ENCODE measurements around the gene ELF5.

ELF5 gene

DNA sequence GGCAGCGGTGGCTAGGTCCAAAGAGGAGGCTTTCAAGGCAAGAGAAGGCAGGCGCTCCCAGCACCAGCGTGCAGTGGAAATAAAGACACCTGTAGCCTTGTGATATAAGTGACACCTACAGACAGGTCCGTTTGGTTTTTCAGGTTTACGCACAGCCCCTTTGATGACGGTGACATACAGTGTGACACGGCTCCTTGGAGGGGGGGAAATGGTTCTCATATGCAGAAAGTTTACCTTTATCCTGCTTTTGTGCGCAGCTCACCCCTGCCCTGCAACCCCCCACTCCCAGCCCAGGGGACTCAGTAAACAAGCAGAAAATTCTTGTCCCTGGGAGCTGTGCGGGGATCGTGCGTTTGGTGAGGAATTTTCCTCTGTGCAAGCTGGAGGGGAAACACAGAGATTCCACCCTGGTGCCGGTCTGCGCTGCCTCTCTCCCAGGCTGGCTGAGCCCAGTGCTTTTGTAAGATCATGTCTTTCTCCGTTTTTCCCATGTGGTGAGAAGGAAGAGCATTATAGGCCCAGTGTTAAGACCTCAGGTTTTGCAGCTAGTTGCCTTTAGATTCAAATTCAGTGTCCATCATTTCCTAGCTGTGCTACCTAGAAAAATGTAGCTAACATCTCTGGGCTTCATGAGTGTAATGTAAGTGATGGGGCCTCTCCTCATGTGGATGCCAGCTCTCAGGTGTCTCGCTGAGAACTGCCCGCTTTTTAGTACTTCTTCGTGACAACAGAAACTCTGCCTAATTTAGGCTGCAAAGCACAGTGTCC lies at the start of gene ELF5:
Gene ELF5 (minus strand): TSS at position 113 of the 768 bp plus-strand sequence. CDS start 8,045 bp downstream, outside the sequence.
- no peaks in the 10 kb centered on the region for H3K36me3 Mint-ChIP-seq
- H3K27ac Mint-ChIP-seq: no peak within 1 kb of the TSS
- no peak within 1 kb of the TSS for H3K4me3 Mint-ChIP-seq
- H3K4me1 Mint-ChIP-seq: peaks cover 8% of the 10 kb centered on the region
- H3K9me3 Mint-ChIP-seq: no peaks in the 10 kb centered on the region
- no peaks in the 10 kb centered on the region for H3K27me3 Mint-ChIP-seq
- ATAC-seq: no peak

GRCh38 chr11:34562976-34563375 lies 49.4 kb upstream of the ELF5 start:
- Mint-ChIP-seq H3K4me1 (no peaks in the 10 kb centered on the region), H3K27me3 (peaks cover 51% of the 10 kb centered on the region), H3K9me3 (no peaks in the 10 kb centered on the region), H3K36me3 (no peaks in the 10 kb centered on the region), H3K27ac (no peak overlapping the region), H3K4me3 (no peak overlapping the region)
- ATAC-seq: no peak

GRCh38 chr11:34560511-34560910 lies 46.9 kb upstream of the ELF5 start:
- Mint-ChIP-seq H3K9me3 (no peaks in the 10 kb centered on the region), H3K27ac (no peak overlapping the region), H3K36me3 (no peaks in the 10 kb centered on the region), H3K4me1 (no peaks in the 10 kb centered on the region), H3K4me3 (no peak overlapping the region), H3K27me3 (peaks cover 43% of the 10 kb centered on the region)
- no peak for ATAC-seq

DNA sequence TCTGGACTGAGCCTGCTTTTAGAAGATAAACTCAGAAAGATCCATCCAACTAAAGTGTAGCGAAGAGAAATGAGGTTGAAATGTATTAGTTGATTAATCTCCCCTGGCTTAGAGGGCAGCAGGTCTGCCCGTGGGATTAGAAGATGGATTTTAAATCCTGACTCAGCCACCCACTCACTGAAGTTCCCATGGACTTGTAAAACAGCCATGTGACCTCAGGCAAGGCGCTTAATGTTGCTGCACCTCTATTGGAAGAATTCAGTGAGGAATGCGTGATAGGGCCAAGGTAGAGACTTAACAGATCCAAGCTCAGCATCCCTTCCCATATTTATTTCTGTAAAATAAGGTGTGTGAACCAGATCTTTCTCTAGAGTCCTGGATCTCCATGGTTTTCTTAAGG lies 45.1 kb upstream of the ELF5 start:
- H3K27ac Mint-ChIP-seq: no peak overlapping the region
- no peaks in the 10 kb centered on the region for H3K36me3 Mint-ChIP-seq
- peaks cover 53% of the 10 kb centered on the region for H3K27me3 Mint-ChIP-seq
- H3K4me3 Mint-ChIP-seq: no peak overlapping the region
- no peaks in the 10 kb centered on the region for H3K4me1 Mint-ChIP-seq
- ATAC-seq: no peak
- H3K9me3 Mint-ChIP-seq: no peaks in the 10 kb centered on the region

DNA sequence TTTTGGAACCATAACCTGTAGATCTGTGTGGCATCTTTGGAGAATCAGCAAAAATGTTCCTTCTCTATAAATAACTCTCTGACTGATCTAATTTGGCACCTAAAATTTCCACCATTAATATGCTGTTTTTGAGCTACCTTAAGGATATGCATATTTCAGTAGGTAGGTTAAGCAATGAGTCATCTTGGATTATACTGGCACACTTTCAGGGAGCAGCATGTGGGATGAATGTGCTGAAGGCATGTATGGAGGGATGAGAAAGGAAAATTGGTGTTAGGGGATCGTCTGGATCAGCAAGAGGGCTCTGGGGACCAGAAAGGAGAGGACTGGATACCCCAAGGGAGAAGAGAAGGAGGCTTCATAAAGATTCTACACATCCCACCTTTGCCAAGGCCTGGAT lies 44.6 kb upstream of the ELF5 start:
- H3K4me1 Mint-ChIP-seq: no peaks in the 10 kb centered on the region
- no peak overlapping the region for H3K4me3 Mint-ChIP-seq
- no peaks in the 10 kb centered on the region for H3K9me3 Mint-ChIP-seq
- H3K27me3 Mint-ChIP-seq: peaks cover 53% of the 10 kb centered on the region
- ATAC-seq: no peak
- H3K36me3 Mint-ChIP-seq: no peaks in the 10 kb centered on the region
- no peak overlapping the region for H3K27ac Mint-ChIP-seq

GRCh38 chr11:34552270-34552669 lies 38.7 kb upstream of the ELF5 start:
- H3K27me3 Mint-ChIP-seq: peaks cover 16% of the 10 kb centered on the region
- H3K36me3 Mint-ChIP-seq: no peaks in the 10 kb centered on the region
- H3K27ac Mint-ChIP-seq: no peak overlapping the region
- peak; percentile 80 for ATAC-seq
- H3K9me3 Mint-ChIP-seq: no peaks in the 10 kb centered on the region
- H3K4me1 Mint-ChIP-seq: peaks cover 9% of the 10 kb centered on the region
- H3K4me3 Mint-ChIP-seq: no peak overlapping the region

DNA sequence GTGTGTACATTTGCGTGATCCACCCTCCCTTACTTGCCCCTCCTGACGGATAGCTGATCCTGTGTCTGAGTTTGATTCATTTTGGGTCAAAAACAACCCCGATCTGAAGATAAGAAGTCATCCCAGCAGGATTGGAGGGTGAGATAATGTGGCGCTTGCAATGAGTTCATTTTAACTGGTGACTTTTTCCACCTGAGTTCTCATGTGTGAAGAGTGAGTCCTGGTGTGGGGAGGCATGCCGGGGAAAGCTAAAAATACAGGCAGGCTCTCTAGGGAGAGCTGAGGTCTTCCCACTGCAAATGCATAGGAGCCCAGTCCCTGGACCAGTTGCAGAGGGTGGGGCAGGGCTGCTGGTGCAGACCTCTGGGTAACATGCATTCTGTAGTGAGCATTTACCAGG lies 35.7 kb upstream of the ELF5 start:
- H3K27ac Mint-ChIP-seq: no peak overlapping the region
- H3K4me1 Mint-ChIP-seq: peaks cover 9% of the 10 kb centered on the region
- no peaks in the 10 kb centered on the region for H3K9me3 Mint-ChIP-seq
- no peak overlapping the region for H3K4me3 Mint-ChIP-seq
- no peak for ATAC-seq
- peaks cover 21% of the 10 kb centered on the region for H3K27me3 Mint-ChIP-seq
- no peaks in the 10 kb centered on the region for H3K36me3 Mint-ChIP-seq

DNA sequence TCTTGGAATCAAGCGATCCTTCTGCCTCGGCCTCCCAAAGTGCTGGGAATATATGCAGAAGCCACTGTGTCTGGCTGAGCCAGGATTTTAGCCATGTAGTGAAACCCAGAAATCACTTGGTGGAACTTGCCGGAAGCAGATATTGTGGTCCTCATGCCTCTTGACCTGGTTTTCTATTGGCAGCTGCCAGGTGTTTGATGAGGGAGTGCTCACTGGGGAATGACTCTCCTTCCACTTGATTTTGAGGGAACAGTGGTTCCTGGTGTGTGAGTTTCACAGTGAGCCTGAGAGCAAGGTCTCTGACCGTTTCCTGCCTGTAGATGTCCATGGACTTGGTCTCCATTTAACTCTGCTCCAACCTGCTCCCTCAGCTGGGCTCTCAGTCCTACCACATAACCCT lies 34.7 kb upstream of the ELF5 start:
- Mint-ChIP-seq H3K27me3 (peaks cover 25% of the 10 kb centered on the region), H3K4me1 (peaks cover 9% of the 10 kb centered on the region), H3K27ac (no peak overlapping the region), H3K36me3 (no peaks in the 10 kb centered on the region), H3K4me3 (no peak overlapping the region), H3K9me3 (no peaks in the 10 kb centered on the region)
- no peak for ATAC-seq

DNA sequence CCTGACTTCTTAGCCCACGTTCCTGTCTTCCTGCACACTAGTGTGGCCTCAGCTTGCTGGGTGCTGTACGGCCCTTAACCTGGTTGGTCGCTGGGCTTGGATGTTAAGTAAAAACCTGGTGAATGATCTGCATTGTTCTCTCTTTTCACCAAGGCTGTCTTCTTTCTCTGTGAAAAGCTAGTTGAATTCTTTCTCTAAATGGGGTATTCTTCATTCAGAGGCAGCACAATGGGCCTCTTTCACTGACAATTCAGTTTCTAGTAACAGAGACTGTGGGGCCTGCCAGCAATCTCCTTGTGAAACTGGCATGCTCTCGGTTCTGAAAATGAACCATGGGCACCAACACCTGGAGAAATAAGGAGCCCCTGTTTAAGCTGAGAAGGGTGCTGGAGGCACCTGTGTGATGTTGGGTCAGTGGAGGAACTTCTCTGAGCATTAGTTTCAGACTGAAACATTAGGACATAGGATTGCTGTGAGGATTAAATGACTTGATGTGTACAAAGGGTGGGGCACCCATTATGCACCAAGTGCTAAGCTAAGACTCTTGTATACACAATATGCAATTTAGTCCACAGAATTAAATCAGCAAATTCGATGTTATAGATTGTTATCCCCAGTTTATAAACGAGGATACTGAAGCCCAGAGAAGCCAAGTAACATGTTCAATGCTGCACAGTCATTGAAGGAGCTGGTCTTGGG lies 33.1 kb upstream of the ELF5 start:
- Mint-ChIP-seq H3K36me3 (no peaks in the 10 kb centered on the region), H3K4me1 (no peaks in the 10 kb centered on the region), H3K27me3 (peaks cover 33% of the 10 kb centered on the region), H3K4me3 (no peak overlapping the region), H3K27ac (no peak overlapping the region), H3K9me3 (no peaks in the 10 kb centered on the region)
- ATAC-seq: no peak

DNA sequence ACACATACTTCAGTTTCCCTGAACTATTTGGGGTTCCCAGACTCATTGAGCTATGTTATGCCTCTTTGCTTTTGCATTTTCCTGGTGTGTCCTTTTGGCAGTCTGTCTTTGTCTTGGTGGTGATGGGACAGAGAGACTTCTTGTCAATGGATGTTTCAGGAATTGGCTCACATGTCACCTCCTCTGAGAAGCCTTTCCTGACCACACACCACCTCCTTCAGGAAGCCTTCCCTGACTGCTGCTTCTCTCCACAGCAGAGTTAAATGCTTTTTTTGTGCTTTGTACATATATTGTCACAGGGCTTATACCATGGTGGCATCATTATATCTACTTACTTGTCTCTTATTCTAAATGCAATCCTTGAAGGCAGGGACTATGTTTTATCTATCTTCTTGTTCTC lies 28.5 kb upstream of the ELF5 start:
- Mint-ChIP-seq H3K27me3 (peaks cover 53% of the 10 kb centered on the region), H3K36me3 (no peaks in the 10 kb centered on the region), H3K27ac (no peak overlapping the region), H3K9me3 (no peaks in the 10 kb centered on the region), H3K4me1 (no peaks in the 10 kb centered on the region), H3K4me3 (no peak overlapping the region)
- ATAC-seq: no peak

DNA sequence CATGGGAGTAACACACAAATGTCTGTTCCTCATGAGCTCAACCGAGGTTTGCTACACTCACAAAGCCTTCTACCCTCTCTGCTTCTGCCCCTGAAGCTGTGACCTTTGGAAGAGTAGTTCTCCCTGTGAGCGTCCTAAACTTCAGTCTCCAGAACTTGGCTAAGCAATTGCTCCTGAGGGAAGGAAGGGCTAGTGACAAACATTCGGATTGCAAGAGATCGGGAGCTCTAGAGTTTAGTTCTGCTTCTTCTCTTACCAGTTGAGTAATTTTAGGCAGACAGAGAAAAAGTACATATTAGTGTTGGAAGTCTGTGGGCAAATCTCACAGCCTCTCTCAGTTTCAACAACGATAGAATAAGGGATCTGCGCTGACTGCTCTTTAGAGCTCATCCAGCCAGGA lies 27.3 kb upstream of the ELF5 start:
- Mint-ChIP-seq H3K9me3 (no peaks in the 10 kb centered on the region), H3K4me3 (no peak overlapping the region)

GRCh38 chr11:34537636-34538035 lies 24.0 kb upstream of the ELF5 start:
- Mint-ChIP-seq H3K4me1 (no peaks in the 10 kb centered on the region), H3K9me3 (peaks cover 5% of the 10 kb centered on the region), H3K36me3 (no peaks in the 10 kb centered on the region), H3K27me3 (peaks cover 32% of the 10 kb centered on the region), H3K4me3 (no peak overlapping the region), H3K27ac (no peak overlapping the region)
- no peak for ATAC-seq

More for the DNA sequence above, 27.3 kb upstream of the ELF5 start:
- Mint-ChIP-seq H3K36me3 (no peaks in the 10 kb centered on the region), H3K4me1 (no peaks in the 10 kb centered on the region), H3K27me3 (peaks cover 56% of the 10 kb centered on the region), H3K27ac (no peak overlapping the region)
- no peak for ATAC-seq

DNA sequence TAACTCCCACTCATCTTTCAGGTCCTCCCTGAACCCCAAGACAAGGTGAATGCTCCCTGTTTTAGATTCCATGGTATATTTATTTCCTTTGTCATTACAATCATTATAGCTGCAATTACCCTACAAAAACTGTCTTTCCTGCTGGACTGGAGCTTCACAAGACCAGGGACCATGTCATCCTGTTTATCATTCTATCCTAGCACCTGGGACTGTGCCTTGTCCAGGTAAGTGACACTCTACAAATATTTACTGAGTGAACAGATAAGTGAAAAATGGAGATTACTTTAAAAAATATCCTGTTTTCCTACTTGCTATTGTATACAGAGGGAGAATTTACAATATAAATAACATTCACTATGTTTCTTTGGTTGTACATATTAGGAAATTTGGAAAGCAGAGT lies 22.5 kb upstream of the ELF5 start:
- Mint-ChIP-seq H3K4me3 (no peak overlapping the region), H3K27ac (no peak overlapping the region), H3K27me3 (peaks cover 23% of the 10 kb centered on the region), H3K9me3 (peaks cover 9% of the 10 kb centered on the region), H3K4me1 (no peaks in the 10 kb centered on the region), H3K36me3 (no peaks in the 10 kb centered on the region)
- no peak for ATAC-seq

- H3K4me1 Mint-ChIP-seq: no peaks in the 10 kb centered on the region
- no peak overlapping the region for H3K27ac Mint-ChIP-seq
- peaks cover 29% of the 10 kb centered on the region for H3K27me3 Mint-ChIP-seq
- H3K36me3 Mint-ChIP-seq: no peaks in the 10 kb centered on the region
- no peak overlapping the region for H3K4me3 Mint-ChIP-seq
- no peak for ATAC-seq
- H3K9me3 Mint-ChIP-seq: peaks cover 9% of the 10 kb centered on the region
Measured at GRCh38 chr11:34534826-34535225, 21.2 kb upstream of the ELF5 start.

- Mint-ChIP-seq H3K4me1 (no peaks in the 10 kb centered on the region), H3K4me3 (no peak overlapping the region), H3K36me3 (no peaks in the 10 kb centered on the region), H3K27ac (no peak overlapping the region), H3K27me3 (peaks cover 37% of the 10 kb centered on the region), H3K9me3 (peaks cover 9% of the 10 kb centered on the region)
- ATAC-seq: no peak
Measured at GRCh38 chr11:34531663-34532062, 18.1 kb upstream of the ELF5 start.

All from stimulated activated memory B cell treated with anti-CD40 and anti-IgM and Interleukin-4, amounts not matched to agents 10 μg/mL and 1 μg/mL and 100 μg/mL, for 72 hours (primary cell).